Muscle layer of colon (tissue), 2 donors: Measurements from ENCODE around the gene COPB2.
"Not testable (repeated sequence)": the region's sequence is repeated elsewhere in the genome, so short reads cannot be mapped to it uniquely, and the experiment has no call there.

ENCODE experiments used
- H3K27ac ChIP-seq: one replicate; pipeline ENCODE4 v1.7.0; 2013; ENCODE audit warnings: low read depth, mild to moderate bottlenecking, low read length, moderate library complexity
- H3K27me3 ChIP-seq, 2 donors: one replicate each; pipeline ENCODE4 v1.7.0; 2013; ENCODE audit warnings: low read length in 2 of 2, mild to moderate bottlenecking in 2 of 2; ENCODE audit not compliant: insufficient read depth in 2 of 2, control insufficient read depth in 1 of 2
- H3K36me3 ChIP-seq: one replicate; pipeline ENCODE4 v1.7.0; 2013; ENCODE audit warnings: mild to moderate bottlenecking, low read length; ENCODE audit not compliant: insufficient read depth
- H3K4me1 ChIP-seq: one replicate; pipeline ENCODE4 v1.7.0; 2013; ENCODE audit warnings: mild to moderate bottlenecking, low read length; ENCODE audit not compliant: insufficient read depth
- H3K4me3 ChIP-seq, 2 donors: one replicate each; pipeline ENCODE4 v1.7.0; 2013; ENCODE audit warnings: low read length in 2 of 2, low read depth in 1 of 2, mild to moderate bottlenecking in 1 of 2, moderate library complexity in 1 of 2
- H3K9ac ChIP-seq: one replicate; pipeline ENCODE4 v1.7.0; 2013; ENCODE audit warnings: low read length
- H3K9me3 ChIP-seq: one replicate; pipeline ENCODE4 v1.7.0; 2013; ENCODE audit warnings: mild to moderate bottlenecking, low read length
- donor health status: abdominal sarcoma.
- donor health status: Adenocarcinoma of cecum.

The COPB2 gene

GRCh38 chr3:139416275-139416674 is 26.8 kb upstream of the COPB2 start:
- Histone ChIP-seq H3K9me3 (no peaks in the 10 kb centered on the region), H3K27ac (no peak overlapping the region), H3K9ac (no peak overlapping the region), H3K4me3 (no peak overlapping the region), H3K4me1 (no peaks in the 10 kb centered on the region), H3K27me3 (no peaks in the 10 kb centered on the region), H3K36me3 (no peaks in the 10 kb centered on the region)

GRCh38 chr3:139414608-139415224 is 25.3 kb upstream of the COPB2 start:
- Histone ChIP-seq H3K27ac (no peak overlapping the region), H3K4me1 (no peaks in the 10 kb centered on the region), H3K9me3 (no peaks in the 10 kb centered on the region), H3K4me3 (no peak overlapping the region), H3K9ac (no peak overlapping the region), H3K27me3 (no peaks in the 10 kb centered on the region), H3K36me3 (no peaks in the 10 kb centered on the region)

- H3K36me3 ChIP-seq, H3K9ac ChIP-seq, H3K4me1 ChIP-seq, H3K9me3 ChIP-seq, H3K27me3 ChIP-seq, H3K27ac ChIP-seq, H3K4me3 ChIP-seq: not testable (repeated sequence)
These were observed 23.4 kb upstream of the COPB2 start for GRCh38 chr3:139412891-139413290.

- H3K9me3 ChIP-seq, H3K27me3 ChIP-seq, H3K4me3 ChIP-seq, H3K36me3 ChIP-seq, H3K27ac ChIP-seq, H3K4me1 ChIP-seq, H3K9ac ChIP-seq: not testable (repeated sequence)
These were observed 11.7 kb upstream of the COPB2 start for GRCh38 chr3:139401155-139401554.

- Histone ChIP-seq H3K9ac (no peak overlapping the region), H3K27me3 (no peaks in the 10 kb centered on the region), H3K27ac (no peak overlapping the region), H3K36me3 (no peaks in the 10 kb centered on the region), H3K4me1 (no peaks in the 10 kb centered on the region), H3K9me3 (no peaks in the 10 kb centered on the region), H3K4me3 (no peak overlapping the region)
These were observed 7.3 kb upstream of the COPB2 start for GRCh38 chr3:139396707-139397106.

- no peaks in the 10 kb centered on the region for H3K9me3 ChIP-seq
- no peak overlapping the region for H3K27ac ChIP-seq
- H3K4me1 ChIP-seq = peaks cover 15% of the 10 kb centered on the region
- no peak overlapping the region for H3K9ac ChIP-seq
- no peak overlapping the region for H3K4me3 ChIP-seq
- H3K36me3 ChIP-seq = no peaks in the 10 kb centered on the region
- H3K27me3 ChIP-seq = no peaks in the 10 kb centered on the region
These were observed 4.7 kb upstream of the COPB2 start for GRCh38 chr3:139394116-139394515.

- H3K4me1 ChIP-seq = peaks cover 37% of the 10 kb centered on the region
- H3K36me3 ChIP-seq = no peaks in the 10 kb centered on the region
- peak overlapping the region; percentile 96 for H3K9ac ChIP-seq
- H3K4me3 ChIP-seq = peak overlapping the region; percentile 81 to 87
- no peaks in the 10 kb centered on the region for H3K27me3 ChIP-seq
- no peaks in the 10 kb centered on the region for H3K9me3 ChIP-seq
- H3K27ac ChIP-seq = peak overlapping the region; percentile 89
These were observed 461 bp downstream of the COPB2 start for GRCh38 chr3:139388821-139389551.

GRCh38 chr3:139388077-139388476 is 1.4 kb downstream of the COPB2 start:
- Histone ChIP-seq H3K9ac (no peak overlapping the region), H3K4me1 (peaks cover 38% of the 10 kb centered on the region), H3K9me3 (no peaks in the 10 kb centered on the region), H3K36me3 (no peaks in the 10 kb centered on the region), H3K27me3 (no peaks in the 10 kb centered on the region), H3K4me3 (no peak overlapping the region), H3K27ac (no peak overlapping the region)

- H3K4me3 ChIP-seq = not testable (repeated sequence)
- Histone ChIP-seq H3K36me3 (peaks cover 36% of the 10 kb centered on the region), H3K4me1 (peaks cover 15% of the 10 kb centered on the region)
These were observed 7.2 kb downstream of the COPB2 start for GRCh38 chr3:139382291-139382690.

GRCh38 chr3:139380575-139380974 is 8.9 kb downstream of the COPB2 start:
- Histone ChIP-seq H3K4me1 (peaks cover 7% of the 10 kb centered on the region), H3K27me3 (no peaks in the 10 kb centered on the region)

More at GRCh38 chr3:139382291-139382690, 7.2 kb downstream of the COPB2 start:
- H3K9me3 ChIP-seq, H3K9ac ChIP-seq, H3K27ac ChIP-seq, H3K27me3 ChIP-seq: not testable (repeated sequence)

GRCh38 chr3:139378587-139379241 is 10.7 kb downstream of the COPB2 start:
- Histone ChIP-seq H3K9me3 (no peaks in the 10 kb centered on the region), H3K4me3 (no peak overlapping the region), H3K4me1 (no peaks in the 10 kb centered on the region), H3K36me3 (peaks cover 57% of the 10 kb centered on the region), H3K27ac (no peak overlapping the region), H3K27me3 (no peaks in the 10 kb centered on the region), H3K9ac (no peak overlapping the region)

More at GRCh38 chr3:139380575-139380974, 8.9 kb downstream of the COPB2 start:
- H3K36me3 ChIP-seq = peaks cover 40% of the 10 kb centered on the region
- H3K4me3 ChIP-seq = no peak overlapping the region
- no peak overlapping the region for H3K9ac ChIP-seq
- H3K27ac ChIP-seq = no peak overlapping the region
- H3K9me3 ChIP-seq = no peaks in the 10 kb centered on the region
